ENCODE measurements around the gene SSH2. TPM values are rescaled to one million over a fixed set of nuclear protein-coding genes. Genes with fewer than 3 reads are reported as not detected.

The SSH2 gene
- total RNA-seq, 1 experiment from 2014 or later = 22.9 TPM

DNA sequence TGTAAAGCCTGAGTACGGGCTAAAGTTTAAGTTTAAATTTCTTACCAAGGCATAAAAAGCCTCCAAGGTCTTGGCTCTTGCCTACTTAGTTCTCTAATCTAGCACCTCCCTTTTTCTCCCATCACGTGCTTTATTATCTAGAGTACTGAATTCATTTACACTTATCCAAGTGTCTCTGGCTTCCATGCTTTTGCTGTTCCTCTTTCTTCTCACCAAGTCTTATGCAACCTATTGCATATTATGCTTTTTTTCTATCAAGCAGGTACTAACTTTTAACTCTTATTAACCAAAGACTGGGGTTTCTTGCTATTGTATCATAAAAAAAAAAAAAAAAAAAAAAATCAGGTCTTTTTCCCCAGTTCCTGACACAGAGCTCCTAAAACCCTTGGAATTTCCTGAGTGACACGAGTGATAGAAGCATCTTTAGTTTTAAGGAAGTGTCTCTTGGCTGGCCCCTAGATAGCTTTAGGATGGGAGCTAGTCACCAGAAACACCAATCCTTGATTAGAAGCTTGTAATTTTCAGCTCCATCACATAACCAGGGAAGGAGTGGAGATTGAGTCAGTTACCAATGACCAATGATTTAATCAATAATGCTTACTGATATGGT is 44.9 kb downstream of the SSH2 start:
- H3K27me3 Mint-ChIP-seq (ENCODE audit: unreplicated experiment) = no peaks in the 10 kb centered on the region
- DNase-seq = no peak
- H3K4me1 Mint-ChIP-seq (ENCODE audit: low read depth, unreplicated experiment) = peaks cover 9% of the 10 kb centered on the region
- no peaks in the 10 kb centered on the region for H3K9me3 Mint-ChIP-seq (ENCODE audit: low read depth, unreplicated experiment)
- intact Hi-C loops (cut with micrococcal nuclease; ENCODE audit: unreplicated experiment) = no loop called here
- no peak overlapping the region for H3K27ac Mint-ChIP-seq (ENCODE audit: unreplicated experiment)
- TF ChIP-seq, protein P1, sequence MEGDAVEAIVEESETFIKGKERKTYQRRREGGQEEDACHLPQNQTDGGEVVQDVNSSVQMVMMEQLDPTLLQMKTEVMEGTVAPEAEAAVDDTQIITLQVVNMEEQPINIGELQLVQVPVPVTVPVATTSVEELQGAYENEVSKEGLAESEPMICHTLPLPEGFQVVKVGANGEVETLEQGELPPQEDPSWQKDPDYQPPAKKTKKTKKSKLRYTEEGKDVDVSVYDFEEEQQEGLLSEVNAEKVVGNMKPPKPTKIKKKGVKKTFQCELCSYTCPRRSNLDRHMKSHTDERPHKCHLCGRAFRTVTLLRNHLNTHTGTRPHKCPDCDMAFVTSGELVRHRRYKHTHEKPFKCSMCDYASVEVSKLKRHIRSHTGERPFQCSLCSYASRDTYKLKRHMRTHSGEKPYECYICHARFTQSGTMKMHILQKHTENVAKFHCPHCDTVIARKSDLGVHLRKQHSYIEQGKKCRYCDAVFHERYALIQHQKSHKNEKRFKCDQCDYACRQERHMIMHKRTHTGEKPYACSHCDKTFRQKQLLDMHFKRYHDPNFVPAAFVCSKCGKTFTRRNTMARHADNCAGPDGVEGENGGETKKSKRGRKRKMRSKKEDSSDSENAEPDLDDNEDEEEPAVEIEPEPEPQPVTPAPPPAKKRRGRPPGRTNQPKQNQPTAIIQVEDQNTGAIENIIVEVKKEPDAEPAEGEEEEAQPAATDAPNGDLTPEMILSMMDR (IDR thresholded peaks at IDR 0.05; ENCODE audit: unreplicated experiment) = no peak
- no TSS peak for BruUV-seq (replicated peaks)
- no peak overlapping the region for H3K4me3 Mint-ChIP-seq (ENCODE audit: low read depth, unreplicated experiment)
- CTCF ChIA-PET = interaction anchor here (0.6 kb wide), 1 partner anchor 288 kb away, joined by 4 read pairs; no protein-coding TSS in a partner anchor
- no peaks in the 10 kb centered on the region for H3K36me3 Mint-ChIP-seq (ENCODE audit: insufficient read depth, unreplicated experiment)

DNA sequence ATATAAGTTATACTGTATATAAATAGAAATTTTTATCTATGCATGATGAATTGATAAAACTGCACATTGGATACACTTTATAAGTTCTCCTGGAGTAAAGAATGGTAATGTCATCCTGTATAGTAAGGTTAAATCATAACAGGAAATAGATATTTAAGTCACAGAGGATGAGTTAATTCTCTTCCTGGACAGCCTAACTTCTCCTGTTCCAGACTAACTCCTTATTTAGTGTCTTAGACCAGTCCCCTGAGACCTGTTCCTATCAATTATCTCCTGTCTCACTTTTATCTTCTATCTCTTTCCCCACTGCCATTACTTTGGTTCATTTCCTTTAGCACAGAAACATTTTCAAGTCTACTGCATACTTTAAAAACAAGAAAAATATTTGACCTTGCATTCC is 46.5 kb downstream of the SSH2 start:
- TF ChIP-seq, protein P1 (IDR thresholded peaks at IDR 0.05; ENCODE audit: unreplicated experiment) = no peak
- BruUV-seq (replicated peaks) = no TSS peak
- intact Hi-C loops (cut with micrococcal nuclease; ENCODE audit: unreplicated experiment) = no loop called here
- H3K4me1 Mint-ChIP-seq (ENCODE audit: low read depth, unreplicated experiment) = peaks cover 9% of the 10 kb centered on the region
- no peaks in the 10 kb centered on the region for H3K27me3 Mint-ChIP-seq (ENCODE audit: unreplicated experiment)
- CTCF ChIA-PET = no interaction called here
- no peak overlapping the region for H3K4me3 Mint-ChIP-seq (ENCODE audit: low read depth, unreplicated experiment)
- no peaks in the 10 kb centered on the region for H3K9me3 Mint-ChIP-seq (ENCODE audit: low read depth, unreplicated experiment)
- H3K36me3 Mint-ChIP-seq (ENCODE audit: insufficient read depth, unreplicated experiment) = no peaks in the 10 kb centered on the region
- H3K27ac Mint-ChIP-seq (ENCODE audit: unreplicated experiment) = no peak overlapping the region
- DNase-seq = no peak

DNA sequence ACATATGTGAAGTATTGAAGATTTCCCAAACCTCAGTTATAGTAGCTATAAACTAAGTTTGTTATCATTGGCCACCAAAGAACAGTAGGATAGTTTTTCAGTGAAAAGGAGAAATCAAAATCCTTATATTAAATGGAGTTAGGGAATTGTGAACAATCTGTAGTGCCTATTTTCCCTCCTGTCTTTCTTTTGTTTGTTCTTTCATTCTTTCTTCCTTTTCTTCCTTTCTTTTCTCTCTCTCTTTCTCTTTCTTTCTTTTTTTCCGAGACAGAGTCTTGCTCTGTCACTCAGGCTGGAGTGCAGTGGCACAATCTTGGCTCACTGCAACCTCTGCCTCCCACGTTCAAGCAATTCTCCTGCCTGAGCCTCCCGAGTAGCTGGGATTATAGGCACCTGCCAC is 48.8 kb downstream of the SSH2 start:
- intact Hi-C loops (cut with micrococcal nuclease; ENCODE audit: unreplicated experiment) = no loop called here
- no peaks in the 10 kb centered on the region for H3K36me3 Mint-ChIP-seq (ENCODE audit: insufficient read depth, unreplicated experiment)
- H3K4me3 Mint-ChIP-seq (ENCODE audit: low read depth, unreplicated experiment) = no peak overlapping the region
- no TSS peak for BruUV-seq (replicated peaks)
- H3K27me3 Mint-ChIP-seq (ENCODE audit: unreplicated experiment) = no peaks in the 10 kb centered on the region
- CTCF ChIA-PET = interaction anchor here (0.5 kb wide), 1 partner anchor 69 kb away, joined by 3 read pairs; no protein-coding TSS in a partner anchor
- TF ChIP-seq, protein P1 (IDR thresholded peaks at IDR 0.05; ENCODE audit: unreplicated experiment) = no peak
- H3K27ac Mint-ChIP-seq (ENCODE audit: unreplicated experiment) = no peak overlapping the region
- H3K9me3 Mint-ChIP-seq (ENCODE audit: low read depth, unreplicated experiment) = no peaks in the 10 kb centered on the region
- DNase-seq = no peak
- peaks cover 9% of the 10 kb centered on the region for H3K4me1 Mint-ChIP-seq (ENCODE audit: low read depth, unreplicated experiment)

DNA sequence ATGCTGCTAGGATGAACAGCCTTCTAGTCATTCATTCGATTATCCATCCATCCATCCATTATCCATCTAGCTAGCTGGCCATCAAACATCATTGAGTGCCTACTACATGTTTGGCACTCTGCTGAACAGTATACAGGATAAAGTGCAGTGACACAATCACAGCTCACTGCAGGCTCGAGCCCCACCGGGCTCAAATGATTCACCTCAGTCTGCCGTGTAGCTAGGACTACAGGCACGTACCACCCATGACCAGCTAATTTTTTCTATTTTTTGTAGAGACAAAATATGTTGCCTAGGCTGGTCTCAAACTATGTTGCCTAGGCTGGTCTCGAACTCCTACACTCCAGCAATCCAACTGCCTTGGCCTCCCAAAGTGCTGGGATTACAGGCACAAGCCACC is 50.0 kb downstream of the SSH2 start:
- Mint-ChIP-seq H3K36me3 (ENCODE audit: insufficient read depth, unreplicated experiment) (no peaks in the 10 kb centered on the region), H3K9me3 (ENCODE audit: low read depth, unreplicated experiment) (peaks cover 4% of the 10 kb centered on the region), H3K4me1 (ENCODE audit: low read depth, unreplicated experiment) (peaks cover 9% of the 10 kb centered on the region), H3K27ac (ENCODE audit: unreplicated experiment) (no peak overlapping the region), H3K4me3 (ENCODE audit: low read depth, unreplicated experiment) (no peak overlapping the region), H3K27me3 (ENCODE audit: unreplicated experiment) (no peaks in the 10 kb centered on the region)
- no TSS peak for BruUV-seq (replicated peaks)
- DNase-seq = no peak
- TF ChIP-seq, protein P1 (IDR thresholded peaks at IDR 0.05; ENCODE audit: unreplicated experiment) = no peak
- CTCF ChIA-PET = no interaction called here
- intact Hi-C loops (cut with micrococcal nuclease; ENCODE audit: unreplicated experiment) = no loop called here

Data from Calu3 (cell line).